Panc1 (cell line): ENCODE data around the gene CCT7. TPM values are rescaled to one million over a fixed set of nuclear protein-coding genes. Genes with fewer than 3 reads are reported as not detected.
A peak's percentile ranks its signal among the peaks of the same experiment; 100 is the strongest.

Experiments
- ATAC-seq: fragments of 200-7000 bp; cut with Tn5 transposase; 2 replicates; pipeline ENCODE4 v1.9.1; 2020; ENCODE audit warnings: mild to moderate bottlenecking, moderate library complexity
- BruUV-seq: library from RNA; stranded (reverse); fragments of 400-500 nt; replicated peaks from 2 replicates; lab custom pipeline; 2021; lab: Mats Ljungman, UMichigan
- CTCF ChIA-PET: fragments of 300-600 bp; sonication (Branson Sonifier 250); formaldehyde crosslinking; loops from one replicate; lab custom pipeline; 2022; ENCODE audit warnings: antibody characterized with exemption; lab: Charles Lee
- POLR2A ChIA-PET: fragments of 300-600 bp; sonication (Branson Sonifier 250); formaldehyde crosslinking; loops from one replicate; lab custom pipeline; 2022; ENCODE audit warnings: antibody characterized with exemption; lab: Charles Lee
- DNase-seq: peaks from one replicate; pipeline ENCODE4 v3.0.0-alpha.2; 2010; ENCODE audit warnings: low read depth, low spot score
- H3K27ac ChIP-seq: 2 replicates; pipeline ENCODE4 v1.5.1; 2011; ENCODE audit warnings: mild to moderate bottlenecking, low read length, inconsistent platforms
- H3K27me3 ChIP-seq: fragments of 200-500 bp; sonication (Bioruptor generic); 2 replicates; pipeline ENCODE4 v1.6.0; 2014; ENCODE audit warnings: low read length, inconsistent platforms; ENCODE audit not compliant: control insufficient read depth, insufficient read depth
- H3K36me3 ChIP-seq: fragments of 200-500 bp; sonication (Bioruptor generic); 2 replicates; pipeline ENCODE4 v1.5.1; 2014; ENCODE audit warnings: inconsistent platforms, mild to moderate bottlenecking, low read length, moderate library complexity; ENCODE audit not compliant: control insufficient read depth, insufficient read depth
- H3K4me1 ChIP-seq: 2 replicates; pipeline ENCODE4 v1.5.1; 2011; ENCODE audit warnings: inconsistent platforms, mild to moderate bottlenecking, low read length, moderate library complexity; ENCODE audit not compliant: control insufficient read depth, insufficient read depth
- H3K4me3 ChIP-seq, 2 experiments: 2 replicates each; pipeline ENCODE4 v1.5.1; 2011 to 2012; ENCODE audit warnings: low read depth in 2 of 2, low read length in 2 of 2, mild to moderate bottlenecking in 2 of 2, inconsistent platforms in 1 of 2, moderate library complexity in 1 of 2
- H3K9me3 ChIP-seq: fragments of 200-500 bp; sonication (Bioruptor generic); 2 replicates; pipeline ENCODE4 v1.5.1; 2014; ENCODE audit warnings: low read depth, mild to moderate bottlenecking, inconsistent platforms, low read length, moderate library complexity; ENCODE audit not compliant: control insufficient read depth, insufficient read depth
- POLR2AphosphoS5 ChIP-seq: IDR thresholded peaks from 2 replicates; pipeline ENCODE4 v1.6.1; 2012; ENCODE audit warnings: mild to moderate bottlenecking, low read depth, low read length, moderate library complexity
- SIN3A ChIP-seq: IDR thresholded peaks from 2 replicates; pipeline ENCODE4 v1.6.1; 2012; ENCODE audit warnings: low read depth, mild to moderate bottlenecking, low read length, moderate library complexity, borderline replicate concordance; ENCODE audit not compliant: insufficient read depth
- TCF7L2 ChIP-seq: IDR thresholded peaks from 2 replicates; pipeline ENCODE4 v1.6.1; 2011; ENCODE audit warnings: mild to moderate bottlenecking, low read depth, low read length, inconsistent platforms
- in situ Hi-C: cut with HindIII; loops from 2 replicates; pipeline ENCODE4 v1.10.0; 2016; ENCODE audit warnings: low sequenced_read_pairs, low pct_unique_long_range_greater_than_20kb
- intact Hi-C: fragments of 100-400 bp; cut with micrococcal nuclease; formaldehyde crosslinking; loops from one replicate; pipeline ENCODE4 v1.10.0; 2022; ENCODE audit not compliant: unreplicated experiment
- total RNA-seq: library from RNA; stranded (reverse); gene quantifications from one replicate; pipeline ENCODE4 v1.2.1, GENCODE V29; 2021; ENCODE audit not compliant: unreplicated experiment
- TF ChIP-seq, protein P1 (sequence below), 2 experiments: IDR thresholded peaks; 2 replicates each; pipeline ENCODE4 v1.6.1; 2011 to 2012; ENCODE audit warnings: low read depth in 2 of 2, control low read depth in 1 of 2, low read length in 1 of 2, mild to moderate bottlenecking in 1 of 2, moderate library complexity in 1 of 2; ENCODE audit not compliant: insufficient read depth in 1 of 2
- TF ChIP-seq, protein P2 (sequence below): fragments of 450-650 bp; IDR thresholded peaks from 2 replicates; pipeline ENCODE4 v1.5.1; 2017; ENCODE audit warnings: mild to moderate bottlenecking

Gene CCT7
- total RNA-seq, 1 experiment from 2014 or later: 426 TPM

- Histone ChIP-seq H3K9me3 (no peaks in the 10 kb centered on the region), H3K27me3 (no peaks in the 10 kb centered on the region), H3K4me3 (no peak overlapping the region), H3K27ac (no peak overlapping the region), H3K36me3 (peaks cover 50% of the 10 kb centered on the region), H3K4me1 (peaks cover 10% of the 10 kb centered on the region)
- ATAC-seq (peak; percentile 61), DNase-seq (no peak)
- ChIA-PET POLR2A (no interaction called here), CTCF (no interaction called here)
- BruUV-seq: TSS peak; percentile 2
- TF ChIP-seq POLR2AphosphoS5: no peak
- TF ChIP-seq, protein P1, sequence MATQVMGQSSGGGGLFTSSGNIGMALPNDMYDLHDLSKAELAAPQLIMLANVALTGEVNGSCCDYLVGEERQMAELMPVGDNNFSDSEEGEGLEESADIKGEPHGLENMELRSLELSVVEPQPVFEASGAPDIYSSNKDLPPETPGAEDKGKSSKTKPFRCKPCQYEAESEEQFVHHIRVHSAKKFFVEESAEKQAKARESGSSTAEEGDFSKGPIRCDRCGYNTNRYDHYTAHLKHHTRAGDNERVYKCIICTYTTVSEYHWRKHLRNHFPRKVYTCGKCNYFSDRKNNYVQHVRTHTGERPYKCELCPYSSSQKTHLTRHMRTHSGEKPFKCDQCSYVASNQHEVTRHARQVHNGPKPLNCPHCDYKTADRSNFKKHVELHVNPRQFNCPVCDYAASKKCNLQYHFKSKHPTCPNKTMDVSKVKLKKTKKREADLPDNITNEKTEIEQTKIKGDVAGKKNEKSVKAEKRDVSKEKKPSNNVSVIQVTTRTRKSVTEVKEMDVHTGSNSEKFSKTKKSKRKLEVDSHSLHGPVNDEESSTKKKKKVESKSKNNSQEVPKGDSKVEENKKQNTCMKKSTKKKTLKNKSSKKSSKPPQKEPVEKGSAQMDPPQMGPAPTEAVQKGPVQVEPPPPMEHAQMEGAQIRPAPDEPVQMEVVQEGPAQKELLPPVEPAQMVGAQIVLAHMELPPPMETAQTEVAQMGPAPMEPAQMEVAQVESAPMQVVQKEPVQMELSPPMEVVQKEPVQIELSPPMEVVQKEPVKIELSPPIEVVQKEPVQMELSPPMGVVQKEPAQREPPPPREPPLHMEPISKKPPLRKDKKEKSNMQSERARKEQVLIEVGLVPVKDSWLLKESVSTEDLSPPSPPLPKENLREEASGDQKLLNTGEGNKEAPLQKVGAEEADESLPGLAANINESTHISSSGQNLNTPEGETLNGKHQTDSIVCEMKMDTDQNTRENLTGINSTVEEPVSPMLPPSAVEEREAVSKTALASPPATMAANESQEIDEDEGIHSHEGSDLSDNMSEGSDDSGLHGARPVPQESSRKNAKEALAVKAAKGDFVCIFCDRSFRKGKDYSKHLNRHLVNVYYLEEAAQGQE (IDR thresholded peaks at IDR 0.05; ENCODE audit: insufficient read depth in 1 of 2, low read depth in 2 of 2, low read length in 1 of 2): no peak
- in situ Hi-C loops (no loop called here), intact Hi-C loops (no loop called here)
Observed at GRCh38 chr2:73243884-73244570, 9.9 kb downstream of the CCT7 start.

DNA sequence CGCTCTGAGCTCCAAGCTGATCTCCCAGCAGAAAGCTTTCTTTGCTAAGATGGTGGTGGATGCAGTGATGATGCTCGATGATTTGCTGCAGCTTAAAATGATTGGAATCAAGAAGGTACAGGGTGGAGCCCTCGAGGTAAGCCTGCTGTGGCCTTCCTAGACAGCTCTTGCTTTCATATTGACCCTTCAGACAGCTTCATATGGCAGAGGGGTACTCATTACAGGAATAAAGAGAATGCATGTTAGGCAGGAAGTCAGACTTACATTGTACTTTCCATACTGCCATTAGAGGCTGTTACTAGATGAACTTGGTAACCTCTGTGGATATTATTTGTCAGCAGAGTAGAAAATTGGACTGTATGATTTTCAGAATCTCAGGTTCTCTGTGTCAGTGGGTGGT is 10.5 kb downstream of the CCT7 start:
- in situ Hi-C loops: no loop called here
- TF ChIP-seq, protein P2, sequence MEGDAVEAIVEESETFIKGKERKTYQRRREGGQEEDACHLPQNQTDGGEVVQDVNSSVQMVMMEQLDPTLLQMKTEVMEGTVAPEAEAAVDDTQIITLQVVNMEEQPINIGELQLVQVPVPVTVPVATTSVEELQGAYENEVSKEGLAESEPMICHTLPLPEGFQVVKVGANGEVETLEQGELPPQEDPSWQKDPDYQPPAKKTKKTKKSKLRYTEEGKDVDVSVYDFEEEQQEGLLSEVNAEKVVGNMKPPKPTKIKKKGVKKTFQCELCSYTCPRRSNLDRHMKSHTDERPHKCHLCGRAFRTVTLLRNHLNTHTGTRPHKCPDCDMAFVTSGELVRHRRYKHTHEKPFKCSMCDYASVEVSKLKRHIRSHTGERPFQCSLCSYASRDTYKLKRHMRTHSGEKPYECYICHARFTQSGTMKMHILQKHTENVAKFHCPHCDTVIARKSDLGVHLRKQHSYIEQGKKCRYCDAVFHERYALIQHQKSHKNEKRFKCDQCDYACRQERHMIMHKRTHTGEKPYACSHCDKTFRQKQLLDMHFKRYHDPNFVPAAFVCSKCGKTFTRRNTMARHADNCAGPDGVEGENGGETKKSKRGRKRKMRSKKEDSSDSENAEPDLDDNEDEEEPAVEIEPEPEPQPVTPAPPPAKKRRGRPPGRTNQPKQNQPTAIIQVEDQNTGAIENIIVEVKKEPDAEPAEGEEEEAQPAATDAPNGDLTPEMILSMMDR: no peak
- TF ChIP-seq, protein P1 (IDR thresholded peaks at IDR 0.05; ENCODE audit: insufficient read depth in 1 of 2, low read depth in 2 of 2, low read length in 1 of 2): no peak
- no peak for TF ChIP-seq POLR2AphosphoS5
- TF ChIP-seq TCF7L2: no peak
- no peak for TF ChIP-seq SIN3A
- Histone ChIP-seq H3K27ac (no peak overlapping the region), H3K4me3 (no peak overlapping the region), H3K4me1 (peaks cover 10% of the 10 kb centered on the region), H3K27me3 (no peaks in the 10 kb centered on the region), H3K36me3 (peaks cover 55% of the 10 kb centered on the region), H3K9me3 (no peaks in the 10 kb centered on the region)
- DNase-seq (no peak), ATAC-seq (no peak)
- CTCF ChIA-PET: no interaction called here
- POLR2A ChIA-PET: no interaction called here
- intact Hi-C loops: no loop called here
- no TSS peak for BruUV-seq
